Osteoblast (primary cell): ENCODE data around the gene KRT86. TPM values are rescaled to one million over a fixed set of nuclear protein-coding genes. Genes with fewer than 3 reads are reported as not detected.
A peak's percentile ranks its signal among the peaks of the same experiment; 100 is the strongest.

ENCODE experiments used
- DNase-seq: peaks from one replicate; pipeline ENCODE4 v3.0.0; 2011; ENCODE audit warnings: low spot score, mixed read lengths; ENCODE audit not compliant: insufficient read length; ENCODE audit errors: missing footprints
- H2AFZ ChIP-seq: 2 replicates; pipeline ENCODE4 v1.6.0; 2011; ENCODE audit warnings: mild to moderate bottlenecking, low read length
- H3K27ac ChIP-seq: 2 replicates; pipeline ENCODE4 v1.5.1; 2011; ENCODE audit warnings: mild to moderate bottlenecking, low read depth, low read length, moderate library complexity
- H3K27me3 ChIP-seq: 2 replicates; pipeline ENCODE4 v1.6.0; 2012; ENCODE audit warnings: mild to moderate bottlenecking, control low read depth, inconsistent platforms, low read length, moderate library complexity; ENCODE audit not compliant: insufficient read depth
- H3K36me3 ChIP-seq: 2 replicates; pipeline ENCODE4 v1.5.1; 2011; ENCODE audit warnings: mild to moderate bottlenecking, low read length, control low read depth, moderate library complexity; ENCODE audit not compliant: insufficient read depth
- H3K4me1 ChIP-seq: 2 replicates; pipeline ENCODE4 v1.5.1; 2011; ENCODE audit warnings: mild to moderate bottlenecking, low read length, control low read depth, moderate library complexity; ENCODE audit not compliant: insufficient read depth
- H3K4me2 ChIP-seq: 2 replicates; pipeline ENCODE4 v1.6.0; 2011; ENCODE audit warnings: mild to moderate bottlenecking, low read length; ENCODE audit not compliant: insufficient read depth
- H3K4me3 ChIP-seq: fragments of 200-600 bp; sonication (generic); 3 replicates; pipeline ENCODE4 v1.5.1; 2012; ENCODE audit warnings: mild to moderate bottlenecking, low read length, inconsistent platforms; ENCODE audit not compliant: insufficient read depth
- H3K79me2 ChIP-seq: 2 replicates; pipeline ENCODE4 v1.6.0; 2012; ENCODE audit warnings: mild to moderate bottlenecking, low read length, control low read depth, inconsistent platforms; ENCODE audit not compliant: insufficient read depth
- H3K9me3 ChIP-seq: 2 replicates; pipeline ENCODE4 v1.5.1; 2011; ENCODE audit warnings: low read depth, low read length, control low read depth
- H4K20me1 ChIP-seq: 2 replicates; pipeline ENCODE4 v1.6.0; 2012; ENCODE audit warnings: mild to moderate bottlenecking, low read length, control low read depth; ENCODE audit not compliant: insufficient read depth
- CTCF ChIP-seq: IDR thresholded peaks from 2 replicates; pipeline ENCODE4 v1.5.1; 2011; ENCODE audit warnings: mild to moderate bottlenecking, low read depth, low read length, moderate library complexity; ENCODE audit errors: extremely low read depth
- total RNA-seq: library from RNA; depleted of rRNA; stranded (reverse); fragments of >200 nt; gene quantifications from 2 replicates; pipeline ENCODE4 v1.2.3, GENCODE V29; 2012

KRT86 gene
- total RNA-seq, 1 donor = 0.36 TPM

GRCh38 chr12:52347016-52347415, 72.6 kb downstream of the KRT86 start:
- H3K9me3 ChIP-seq = no peaks in the 10 kb centered on the region
- H3K27ac ChIP-seq = no peak overlapping the region
- H3K4me1 ChIP-seq = peaks cover 5% of the 10 kb centered on the region
- DNase-seq = peak; percentile 46
- H3K4me3 ChIP-seq = no peak overlapping the region
- peaks cover 48% of the 10 kb centered on the region for H3K27me3 ChIP-seq
- H3K4me2 ChIP-seq = no peak overlapping the region
- H3K79me2 ChIP-seq = no peaks in the 10 kb centered on the region
- no peaks in the 10 kb centered on the region for H3K36me3 ChIP-seq
- H2AFZ ChIP-seq = no peak overlapping the region
- no peaks in the 10 kb centered on the region for H4K20me1 ChIP-seq
- TF ChIP-seq CTCF = no peak

GRCh38 chr12:52347551-52348510, 73.4 kb downstream of the KRT86 start:
- Histone ChIP-seq H3K4me2 (no peak overlapping the region), H4K20me1 (no peaks in the 10 kb centered on the region), H3K9me3 (no peaks in the 10 kb centered on the region), H3K27me3 (peaks cover 47% of the 10 kb centered on the region), H3K36me3 (no peaks in the 10 kb centered on the region), H2AFZ (no peak overlapping the region), H3K4me1 (peaks cover 5% of the 10 kb centered on the region), H3K27ac (no peak overlapping the region), H3K4me3 (no peak overlapping the region), H3K79me2 (no peaks in the 10 kb centered on the region)
- no peak for TF ChIP-seq CTCF
- DNase-seq = peak; percentile 53

GRCh38 chr12:52349196-52349595, 74.8 kb downstream of the KRT86 start:
- H3K9me3 ChIP-seq = no peaks in the 10 kb centered on the region
- no peaks in the 10 kb centered on the region for H3K36me3 ChIP-seq
- peaks cover 5% of the 10 kb centered on the region for H3K4me1 ChIP-seq
- H3K4me3 ChIP-seq = no peak overlapping the region
- H3K4me2 ChIP-seq = no peak overlapping the region
- H2AFZ ChIP-seq = no peak overlapping the region
- peak; percentile 74 for DNase-seq
- H3K79me2 ChIP-seq = no peaks in the 10 kb centered on the region
- peaks cover 52% of the 10 kb centered on the region for H3K27me3 ChIP-seq
- H3K27ac ChIP-seq = no peak overlapping the region
- no peak for TF ChIP-seq CTCF
- no peaks in the 10 kb centered on the region for H4K20me1 ChIP-seq

GRCh38 chr12:52350021-52350620, 75.7 kb downstream of the KRT86 start:
- H3K36me3 ChIP-seq = no peaks in the 10 kb centered on the region
- no peak overlapping the region for H2AFZ ChIP-seq
- no peaks in the 10 kb centered on the region for H4K20me1 ChIP-seq
- no peaks in the 10 kb centered on the region for H3K79me2 ChIP-seq
- DNase-seq = no peak
- peaks cover 61% of the 10 kb centered on the region for H3K27me3 ChIP-seq
- H3K27ac ChIP-seq = no peak overlapping the region
- H3K4me2 ChIP-seq = no peak overlapping the region
- H3K9me3 ChIP-seq = no peaks in the 10 kb centered on the region
- TF ChIP-seq CTCF = no peak
- peaks cover 5% of the 10 kb centered on the region for H3K4me1 ChIP-seq
- H3K4me3 ChIP-seq = no peak overlapping the region
